Endothelial cell (in vitro differentiated cells): ENCODE results near the gene ST8SIA1. TPM values are rescaled to one million over a fixed set of nuclear protein-coding genes. Genes with fewer than 3 reads are reported as not detected.

Experiments
- DNase-seq: peaks from one replicate; pipeline ENCODE4 v3.0.0; 2021; ENCODE audit warnings: low spot score
- H3K27ac Mint-ChIP-seq: one replicate; pipeline ENCODE4 v1.8.0; 2021; ENCODE audit warnings: mixed read lengths, inconsistent platforms; ENCODE audit not compliant: unreplicated experiment
- H3K27me3 Mint-ChIP-seq: one replicate; pipeline ENCODE4 v1.8.0; 2021; ENCODE audit warnings: mild to moderate bottlenecking, moderate library complexity, mixed read lengths, inconsistent platforms; ENCODE audit not compliant: unreplicated experiment
- H3K36me3 Mint-ChIP-seq: one replicate; pipeline ENCODE4 v1.8.0; 2021; ENCODE audit warnings: mild to moderate bottlenecking, low read depth, mixed read lengths, inconsistent platforms; ENCODE audit not compliant: unreplicated experiment
- H3K4me1 Mint-ChIP-seq: one replicate; pipeline ENCODE4 v1.8.0; 2021; ENCODE audit warnings: mild to moderate bottlenecking, mixed read lengths, inconsistent platforms; ENCODE audit not compliant: unreplicated experiment
- H3K4me3 Mint-ChIP-seq: one replicate; pipeline ENCODE4 v1.8.0; 2021; ENCODE audit warnings: mild to moderate bottlenecking, mixed read lengths, inconsistent platforms; ENCODE audit not compliant: unreplicated experiment
- H3K9me3 Mint-ChIP-seq: one replicate; pipeline ENCODE4 v1.8.0; 2021; ENCODE audit warnings: mixed read lengths, inconsistent platforms; ENCODE audit not compliant: unreplicated experiment
- total RNA-seq: library from RNA; stranded (reverse); fragmentation: NEBNext Ultra II Directional; extraction: Animal tissue kit (Norgen Biotek cat#: 25700); gene quantifications from one replicate; pipeline ENCODE4 v1.2.1, GENCODE V29; 2021; ENCODE audit not compliant: unreplicated experiment
- TF ChIP-seq, protein P1 (sequence below): fragments of 200-600 bp; sonication (generic); IDR thresholded peaks from one replicate; pipeline ENCODE4 v1.5.0; 2021; ENCODE audit warnings: antibody characterized with exemption; ENCODE audit not compliant: unreplicated experiment

Gene ST8SIA1
- total RNA-seq, 1 donor from 2014 or later, result 0.77 TPM

GRCh38 chr12:22310709-22311108 is 23.8 kb downstream of the ST8SIA1 start:
- no peaks in the 10 kb centered on the region for H3K36me3 Mint-ChIP-seq
- no peaks in the 10 kb centered on the region for H3K4me1 Mint-ChIP-seq
- H3K9me3 Mint-ChIP-seq, result no peaks in the 10 kb centered on the region
- no peak overlapping the region for H3K27ac Mint-ChIP-seq
- TF ChIP-seq, protein P1, sequence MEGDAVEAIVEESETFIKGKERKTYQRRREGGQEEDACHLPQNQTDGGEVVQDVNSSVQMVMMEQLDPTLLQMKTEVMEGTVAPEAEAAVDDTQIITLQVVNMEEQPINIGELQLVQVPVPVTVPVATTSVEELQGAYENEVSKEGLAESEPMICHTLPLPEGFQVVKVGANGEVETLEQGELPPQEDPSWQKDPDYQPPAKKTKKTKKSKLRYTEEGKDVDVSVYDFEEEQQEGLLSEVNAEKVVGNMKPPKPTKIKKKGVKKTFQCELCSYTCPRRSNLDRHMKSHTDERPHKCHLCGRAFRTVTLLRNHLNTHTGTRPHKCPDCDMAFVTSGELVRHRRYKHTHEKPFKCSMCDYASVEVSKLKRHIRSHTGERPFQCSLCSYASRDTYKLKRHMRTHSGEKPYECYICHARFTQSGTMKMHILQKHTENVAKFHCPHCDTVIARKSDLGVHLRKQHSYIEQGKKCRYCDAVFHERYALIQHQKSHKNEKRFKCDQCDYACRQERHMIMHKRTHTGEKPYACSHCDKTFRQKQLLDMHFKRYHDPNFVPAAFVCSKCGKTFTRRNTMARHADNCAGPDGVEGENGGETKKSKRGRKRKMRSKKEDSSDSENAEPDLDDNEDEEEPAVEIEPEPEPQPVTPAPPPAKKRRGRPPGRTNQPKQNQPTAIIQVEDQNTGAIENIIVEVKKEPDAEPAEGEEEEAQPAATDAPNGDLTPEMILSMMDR, result no peak
- peaks cover 2% of the 10 kb centered on the region for H3K27me3 Mint-ChIP-seq
- no peak for DNase-seq
- no peak overlapping the region for H3K4me3 Mint-ChIP-seq

DNA sequence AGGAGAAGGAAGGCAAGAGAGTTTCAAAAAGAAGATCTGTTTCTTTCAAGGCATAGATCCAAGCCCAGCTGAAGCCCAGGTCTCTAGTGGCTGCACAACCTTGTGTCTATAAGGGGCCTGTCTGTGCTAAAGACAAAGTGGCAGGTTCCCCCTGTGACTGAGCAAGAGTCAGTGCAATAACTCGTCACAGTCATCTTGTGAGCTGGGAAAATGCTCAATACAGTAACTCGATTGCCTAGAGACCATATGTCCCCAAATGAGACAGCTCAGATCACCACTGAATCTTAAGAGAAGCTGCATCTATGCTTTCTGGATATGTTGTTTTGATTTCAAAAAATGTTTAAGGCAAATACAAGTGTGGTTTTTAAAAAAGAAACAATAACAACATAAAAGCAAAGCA is 24.2 kb downstream of the ST8SIA1 start:
- H3K27me3 Mint-ChIP-seq, result peaks cover 2% of the 10 kb centered on the region

GRCh38 chr12:22307811-22308210 is 26.7 kb downstream of the ST8SIA1 start:
- no peak for DNase-seq
- no peak overlapping the region for H3K27ac Mint-ChIP-seq
- TF ChIP-seq, protein P1, result no peak
- no peaks in the 10 kb centered on the region for H3K36me3 Mint-ChIP-seq
- H3K4me3 Mint-ChIP-seq, result no peak overlapping the region
- H3K27me3 Mint-ChIP-seq, result peaks cover 2% of the 10 kb centered on the region
- H3K9me3 Mint-ChIP-seq, result no peaks in the 10 kb centered on the region
- H3K4me1 Mint-ChIP-seq, result no peaks in the 10 kb centered on the region

More for the DNA sequence above, 24.2 kb downstream of the ST8SIA1 start:
- Mint-ChIP-seq H3K9me3 (no peaks in the 10 kb centered on the region), H3K4me3 (no peak overlapping the region), H3K36me3 (no peaks in the 10 kb centered on the region), H3K27ac (no peak overlapping the region), H3K4me1 (no peaks in the 10 kb centered on the region)
- DNase-seq, result no peak
- TF ChIP-seq, protein P1, result no peak

DNA sequence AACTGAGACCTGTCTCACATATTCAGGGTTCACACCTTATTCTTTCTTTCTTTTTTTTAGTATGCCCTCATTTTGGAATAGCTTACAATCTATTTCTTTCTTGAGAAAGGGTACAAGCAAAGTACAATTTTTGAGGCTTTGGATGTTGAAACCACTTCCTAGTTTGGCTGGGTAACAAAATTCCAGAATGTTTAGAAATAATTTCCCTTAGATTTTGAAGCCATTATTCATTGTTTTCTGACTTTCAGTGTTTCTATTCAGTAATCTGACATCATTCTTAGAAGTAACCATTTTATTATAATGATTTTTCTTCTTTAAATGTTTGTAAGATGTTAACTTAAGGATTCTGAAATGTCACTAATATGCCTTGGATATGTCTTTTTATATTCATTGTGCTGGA is 28.2 kb downstream of the ST8SIA1 start:
- H3K9me3 Mint-ChIP-seq, result no peaks in the 10 kb centered on the region
- H3K36me3 Mint-ChIP-seq, result no peaks in the 10 kb centered on the region
- TF ChIP-seq, protein P1, result no peak
- no peak overlapping the region for H3K27ac Mint-ChIP-seq
- DNase-seq, result no peak
- H3K27me3 Mint-ChIP-seq, result peaks cover 2% of the 10 kb centered on the region
- no peaks in the 10 kb centered on the region for H3K4me1 Mint-ChIP-seq
- no peak overlapping the region for H3K4me3 Mint-ChIP-seq

DNA sequence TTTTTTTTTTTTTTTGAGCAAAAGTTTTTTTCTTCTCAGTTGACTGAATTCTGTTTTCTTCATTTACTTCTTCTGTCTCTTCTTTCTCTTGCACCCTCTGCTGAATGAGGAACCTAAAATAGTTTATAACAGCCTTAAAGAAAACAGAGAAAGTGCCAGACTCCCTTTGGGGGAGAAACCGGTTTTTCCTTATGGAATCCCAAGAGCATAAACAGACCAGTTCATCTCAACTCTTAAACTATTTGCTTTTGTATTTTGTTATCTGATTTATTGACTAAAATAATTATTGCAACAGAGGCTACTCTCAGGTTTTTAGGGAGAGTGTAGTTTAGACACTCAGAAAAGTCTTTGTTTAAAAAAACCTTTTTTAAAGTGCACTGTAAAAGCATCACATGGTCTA is 30.2 kb downstream of the ST8SIA1 start:
- Mint-ChIP-seq H3K27ac (no peak overlapping the region), H3K4me1 (no peaks in the 10 kb centered on the region), H3K36me3 (no peaks in the 10 kb centered on the region), H3K4me3 (no peak overlapping the region), H3K9me3 (no peaks in the 10 kb centered on the region), H3K27me3 (no peaks in the 10 kb centered on the region)
- TF ChIP-seq, protein P1, result no peak
- no peak for DNase-seq
